RWPE1 (cell line): ENCODE data around the gene PHKG2.
A peak's percentile ranks its signal among the peaks of the same experiment; 100 is the strongest.

Experiments used
- CTCF ChIA-PET: fragments of 350-600 bp; sonication (Branson Sonifier 250); formaldehyde crosslinking; extraction: SDS; loops from one replicate; lab custom pipeline; 2021; lab: Yijun Ruan, JAX
- POLR2A ChIA-PET: fragments of 400-600 bp; formaldehyde crosslinking; extraction: SDS; loops from one replicate; lab custom pipeline; 2020; ENCODE audit warnings: antibody characterized with exemption; ENCODE audit not compliant: low non-redundant PET; lab: Yijun Ruan, JAX
- DNase-seq: peaks from one replicate; pipeline ENCODE4 v3.0.0; 2012; ENCODE audit warnings: low spot score
- H3K27ac ChIP-seq: fragments of 450-650 bp; 2 replicates; pipeline ENCODE4 v1.5.1; 2017
- CTCF ChIP-seq: fragments of 450-650 bp; conservative IDR thresholded peaks from 2 replicates; pipeline ENCODE4 v1.5.1; 2017; ENCODE audit warnings: low read depth, mild to moderate bottlenecking

PHKG2 gene

DNA sequence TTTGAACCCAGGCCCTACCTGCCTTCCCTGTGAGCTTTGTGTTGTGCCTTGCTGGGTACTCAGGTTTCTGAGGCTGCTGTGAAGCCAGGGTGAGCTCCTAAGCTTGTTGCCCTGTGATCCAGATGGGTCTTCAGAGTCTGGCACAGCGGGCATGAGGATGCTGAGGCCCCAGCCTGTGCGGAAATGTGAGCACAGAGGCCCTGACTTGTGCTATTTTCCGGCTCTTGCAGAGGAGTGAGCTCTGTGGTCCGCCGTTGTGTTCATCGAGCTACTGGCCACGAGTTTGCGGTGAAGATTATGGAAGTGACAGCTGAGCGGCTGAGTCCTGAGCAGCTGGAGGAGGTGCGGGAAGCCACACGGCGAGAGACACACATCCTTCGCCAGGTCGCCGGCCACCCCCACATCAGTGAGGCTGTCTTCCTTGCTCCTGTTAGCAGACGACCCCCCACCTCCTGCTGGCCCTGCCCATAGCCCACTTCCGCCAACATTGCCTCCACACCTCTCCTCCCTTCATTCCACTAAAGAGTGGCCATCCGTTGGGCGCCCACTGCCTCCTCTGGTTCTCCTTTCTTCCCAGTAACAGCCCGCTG, 2.7 kb downstream of the PHKG2 start:
- POLR2A ChIA-PET, result no interaction called here
- no peak for DNase-seq
- TF ChIP-seq CTCF, result no peak
- H3K27ac ChIP-seq, result peak overlapping the region; percentile 21; the same call in 1 of the 2 replicates
- CTCF ChIA-PET, result no interaction called here

GRCh38 chr16:30753596-30753995, 5.4 kb downstream of the PHKG2 start:
- ChIA-PET POLR2A (interaction anchor here (0.6 kb wide), 1 partner anchor 199 kb away, joined by 3 read pairs; no protein-coding TSS in a partner anchor), CTCF (no interaction called here)
- peak overlapping the region; percentile 40 for H3K27ac ChIP-seq
- no peak for TF ChIP-seq CTCF
- DNase-seq, result no peak

DNA sequence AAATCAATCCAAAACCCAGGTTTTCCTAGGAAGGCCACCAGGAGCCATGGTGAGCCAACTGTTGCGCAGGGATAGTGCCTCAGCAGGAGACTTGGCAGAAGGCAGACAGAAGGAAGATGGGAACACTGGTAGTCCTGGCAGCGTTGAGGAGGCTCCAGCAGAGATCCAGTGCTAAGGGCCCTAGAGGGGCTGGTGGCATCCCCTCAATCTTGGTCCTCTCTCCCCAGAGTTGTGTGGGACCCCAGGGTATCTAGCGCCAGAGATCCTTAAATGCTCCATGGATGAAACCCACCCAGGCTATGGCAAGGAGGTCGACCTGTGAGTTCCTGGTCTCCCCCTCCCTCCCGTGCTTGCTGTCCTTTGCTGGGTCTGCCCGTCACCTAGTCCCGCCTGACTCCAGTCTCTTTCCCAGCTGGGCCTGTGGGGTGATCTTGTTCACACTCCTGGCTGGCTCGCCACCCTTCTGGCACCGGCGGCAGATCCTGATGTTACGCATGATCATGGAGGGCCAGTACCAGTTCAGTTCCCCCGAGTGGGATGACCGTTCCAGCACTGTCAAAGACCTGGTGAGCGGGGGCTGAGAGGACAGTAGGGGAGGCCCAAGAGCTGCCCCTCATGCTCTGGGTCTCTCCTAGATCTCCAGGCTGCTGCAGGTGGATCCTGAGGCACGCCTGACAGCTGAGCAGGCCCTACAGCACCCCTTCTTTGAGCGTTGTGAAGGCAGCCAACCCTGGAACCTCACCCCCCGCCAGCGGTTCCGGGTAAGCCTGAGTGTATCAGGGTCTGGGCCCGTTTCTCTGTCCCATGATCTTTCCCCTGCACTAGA, 7.9 kb downstream of the PHKG2 start:
- CTCF ChIA-PET, result interaction anchor here (1.0 kb wide), 1 partner anchor 34 kb away, joined by 9 read pairs; no protein-coding TSS in a partner anchor
- POLR2A ChIA-PET, result no interaction called here
- no peak for DNase-seq
- H3K27ac ChIP-seq, result peak overlapping the region; percentile 41
- TF ChIP-seq CTCF, result no peak

GRCh38 chr16:30756781-30757100, 8.5 kb downstream of the PHKG2 start:
- no peak for TF ChIP-seq CTCF
- no peak for DNase-seq
- peak overlapping the region; percentile 41 for H3K27ac ChIP-seq
- POLR2A ChIA-PET, result no interaction called here
- CTCF ChIA-PET, result interaction anchor here (1.0 kb wide), 1 partner anchor 34 kb away, joined by 9 read pairs; no protein-coding TSS in a partner anchor

- DNase-seq, result no peak
- H3K27ac ChIP-seq, result peak overlapping the region; percentile 41
- CTCF ChIA-PET, result interaction anchor here (0.5 to 0.6 kb wide), 2 partner anchors 55 to 101 kb away, joined by 3 read pairs; no protein-coding TSS in a partner anchor
- no peak for TF ChIP-seq CTCF
- POLR2A ChIA-PET, result no interaction called here
These were observed 9.1 kb downstream of the PHKG2 start for GRCh38 chr16:30757316-30757715.

GRCh38 chr16:30758988-30759491, 10.8 kb downstream of the PHKG2 start:
- H3K27ac ChIP-seq, result peak overlapping the region; percentile 43
- TF ChIP-seq CTCF, result no peak
- POLR2A ChIA-PET, result no interaction called here
- DNase-seq, result no peak
- CTCF ChIA-PET, result no interaction called here
